ENCODE results near the gene C1QTNF2.

C1QTNF2 gene

GRCh38 chr5:160371294-160371693 is 868 bp upstream of the C1QTNF2 start:
- DNase-seq: no peak

DNA sequence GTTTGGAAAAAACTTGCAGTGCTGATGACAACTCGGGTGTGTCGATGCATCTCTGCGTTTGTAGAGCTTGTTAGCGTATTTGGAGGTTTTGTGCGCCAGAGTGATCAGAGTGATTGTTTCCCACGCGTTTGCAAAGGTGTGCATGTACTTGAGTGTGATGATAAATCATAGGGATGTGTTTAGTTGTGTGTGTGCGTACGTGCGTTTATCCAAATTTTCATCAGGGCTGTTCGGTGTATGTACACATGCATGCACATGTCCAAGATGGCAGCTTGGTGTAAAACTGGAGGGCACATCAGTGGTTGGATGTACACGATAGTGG is 248 bp upstream of the C1QTNF2 start:
- DNase-seq: no peak

GRCh38 chr5:160367885-160368284 is 2.5 kb downstream of the C1QTNF2 start:
- DNase-seq: no peak

DNA sequence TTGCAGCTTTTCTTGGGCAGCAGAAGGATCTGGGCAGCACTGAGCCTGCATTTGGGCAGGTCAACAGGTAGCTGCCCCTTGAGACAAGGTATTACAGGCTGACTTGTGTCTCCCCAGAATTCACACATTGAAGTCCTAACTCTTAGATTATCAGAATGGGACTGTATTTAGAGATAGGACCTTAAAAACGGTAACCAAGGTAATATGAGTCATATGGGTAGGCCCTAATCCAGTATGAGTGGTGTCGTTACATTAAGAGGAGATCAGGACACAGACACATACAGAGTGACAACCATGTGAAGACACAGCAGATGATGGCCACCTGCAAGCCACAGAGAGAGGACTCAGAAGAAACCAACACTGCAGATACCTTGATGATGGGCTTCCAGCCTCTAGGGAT is 3.2 kb downstream of the C1QTNF2 start:
- DNase-seq: no peak

- no peak for DNase-seq
Observed at GRCh38 chr5:160366230-160366629, 4.2 kb downstream of the C1QTNF2 start.

DNA sequence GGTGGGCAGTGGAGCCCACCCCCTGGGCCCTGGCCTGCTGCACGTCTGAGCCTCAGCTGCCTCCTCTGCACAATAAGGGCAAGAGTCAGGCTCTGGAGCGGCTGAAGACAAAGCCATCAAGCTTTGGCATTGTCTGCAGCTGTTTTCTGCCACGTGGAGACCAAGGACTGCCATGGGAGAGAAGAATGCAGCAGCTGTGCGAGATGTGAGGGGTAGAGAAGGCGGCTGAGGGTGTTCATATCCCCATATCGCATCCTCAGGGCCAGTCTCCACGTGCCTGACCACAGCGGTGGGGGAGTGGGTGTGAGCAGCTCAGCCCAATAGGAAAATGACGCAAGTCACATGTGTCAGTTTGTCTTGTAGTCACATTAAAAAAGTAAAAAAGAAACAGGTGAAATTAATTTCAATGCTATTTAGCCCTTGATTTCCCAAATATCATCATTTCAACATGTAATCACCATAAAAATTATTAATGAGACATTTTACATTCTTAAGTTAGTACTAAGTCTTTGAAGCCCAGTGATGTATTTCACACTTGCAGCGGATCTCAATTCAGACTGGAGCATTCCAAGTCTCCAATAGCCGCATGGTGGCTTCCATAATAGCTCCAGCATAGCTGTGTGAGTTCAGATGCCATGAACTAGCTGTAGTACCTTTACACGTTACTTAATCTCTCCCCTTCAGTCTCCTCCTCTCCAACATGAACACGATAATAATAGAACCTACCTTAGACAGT is 6.6 kb downstream of the C1QTNF2 start:
- no peak for DNase-seq

DNA sequence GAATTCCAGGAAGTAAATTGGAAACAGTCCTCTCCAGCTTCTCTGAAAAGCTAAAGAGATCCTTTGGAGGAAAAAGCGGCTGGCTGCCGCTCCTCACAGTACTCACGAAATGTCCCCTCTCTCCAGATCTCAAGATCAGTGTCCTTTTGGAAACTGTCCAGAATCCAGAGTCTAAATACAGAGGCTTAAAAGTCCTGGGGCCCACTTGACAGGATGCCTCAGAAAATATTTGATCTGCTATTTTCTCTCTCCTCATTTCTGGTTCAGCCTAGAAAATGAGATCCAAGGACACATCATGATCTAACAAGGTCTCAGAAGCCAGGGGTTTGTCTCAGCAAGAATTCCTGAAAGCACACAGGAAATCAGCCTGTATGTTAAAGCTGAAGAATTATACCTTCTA is 7.2 kb downstream of the C1QTNF2 start:
- no peak for DNase-seq

DNA sequence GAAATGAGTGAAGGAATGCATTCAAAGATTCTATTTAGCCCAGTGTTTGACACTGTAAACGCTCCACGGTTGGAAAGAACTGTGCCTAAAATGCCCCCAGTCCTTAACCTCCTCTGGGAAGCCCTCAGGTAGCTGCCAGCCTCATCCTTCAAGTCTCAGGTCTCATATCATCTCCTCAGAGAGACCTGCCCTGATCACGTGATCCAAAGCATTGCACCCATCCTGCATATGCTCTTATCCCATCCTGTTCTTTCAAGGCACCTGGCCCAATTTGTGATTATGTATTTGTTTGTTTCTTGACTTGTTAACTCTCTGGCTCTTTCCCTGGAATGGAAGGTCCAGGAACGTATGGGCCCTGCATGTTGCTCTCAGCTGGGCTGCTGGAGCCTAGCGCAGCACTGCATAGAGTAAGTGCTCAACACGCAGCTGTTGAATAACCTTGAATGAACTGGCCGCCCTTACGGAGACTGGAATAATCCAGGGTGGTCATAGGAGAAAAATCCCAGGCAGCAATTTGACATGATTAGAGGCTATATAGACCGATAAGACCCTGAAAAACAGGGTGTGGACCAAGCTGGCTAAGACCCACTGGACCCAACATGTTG is 8.7 kb downstream of the C1QTNF2 start:
- DNase-seq: no peak

GRCh38 chr5:160360310-160360709 is 10.1 kb downstream of the C1QTNF2 start:
- DNase-seq: no peak

GRCh38 chr5:160359816-160360215 is 10.6 kb downstream of the C1QTNF2 start:
- DNase-seq: no peak

GRCh38 chr5:160359242-160359641 is 11.2 kb downstream of the C1QTNF2 start:
- no peak for DNase-seq

DNA sequence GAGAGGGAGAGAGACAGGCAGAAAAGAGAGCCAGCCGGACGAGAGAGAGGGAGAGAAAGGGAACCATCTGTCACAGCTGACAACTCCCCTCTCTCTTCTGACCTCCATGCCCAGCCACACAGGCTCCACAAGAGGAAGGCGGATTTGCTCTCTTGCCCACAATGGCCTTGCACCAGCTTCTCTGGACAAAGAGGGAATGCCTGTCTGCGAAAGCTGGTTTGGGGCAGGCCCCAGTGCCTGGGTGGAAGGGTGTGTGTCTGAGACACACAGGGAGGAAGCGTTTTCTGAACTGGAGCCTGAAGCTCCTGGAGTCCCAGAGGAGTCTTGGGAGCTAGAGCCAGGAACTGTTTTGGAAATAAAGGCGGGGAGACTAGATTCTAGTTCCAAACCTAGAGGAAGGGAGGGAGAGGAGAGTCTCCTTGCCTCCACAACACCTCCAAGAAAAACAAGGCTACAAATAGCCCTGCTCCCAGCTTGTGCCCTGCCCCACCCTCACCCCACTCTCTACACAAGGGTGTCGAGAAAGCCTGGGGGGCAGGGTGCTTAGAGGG is 12.5 kb downstream of the C1QTNF2 start:
- DNase-seq: no peak

- no peak for DNase-seq
Observed at GRCh38 chr5:160357394-160357793, 13.0 kb downstream of the C1QTNF2 start.

DNA sequence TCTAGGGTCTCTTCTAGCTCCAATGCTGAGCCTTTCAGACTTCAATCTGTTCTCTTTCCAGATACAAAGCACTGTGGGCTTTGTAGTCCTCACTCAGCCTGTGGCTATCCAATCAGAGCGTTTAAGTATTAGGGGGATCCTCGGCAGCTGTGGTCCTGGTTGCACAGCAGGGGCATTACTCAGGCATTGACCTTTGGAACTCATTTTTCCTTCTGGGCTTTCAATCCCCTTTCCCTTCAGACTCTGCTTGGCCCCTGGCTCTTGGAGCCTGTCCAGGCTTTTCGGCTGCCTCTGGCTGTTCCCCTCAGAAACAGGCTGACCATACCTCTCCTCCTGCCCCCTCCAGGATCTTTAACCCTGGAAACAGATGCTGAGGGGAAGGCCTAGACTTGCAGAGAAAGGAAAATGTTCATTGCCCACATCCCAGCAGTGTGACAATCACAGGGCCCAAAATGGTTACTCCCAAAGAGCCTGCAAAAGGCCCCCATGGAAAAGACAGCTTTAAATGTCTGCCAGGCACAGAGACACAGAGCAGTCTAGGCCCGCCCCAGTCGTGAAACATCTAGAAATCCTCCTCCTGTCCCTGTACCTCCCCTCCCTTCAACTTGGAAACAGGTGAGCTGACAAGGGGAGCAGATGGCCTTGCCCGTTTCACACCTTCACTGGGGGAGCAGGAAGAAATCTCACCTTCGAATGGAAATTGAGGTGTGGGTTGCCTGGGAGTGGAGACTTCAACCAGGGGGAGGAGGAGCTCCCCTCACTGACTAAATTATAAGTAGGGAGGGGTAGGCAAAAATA is 13.7 kb downstream of the C1QTNF2 start:
- DNase-seq: no peak

GRCh38 chr5:160354666-160355065 is 15.8 kb downstream of the C1QTNF2 start:
- DNase-seq: no peak

DNA sequence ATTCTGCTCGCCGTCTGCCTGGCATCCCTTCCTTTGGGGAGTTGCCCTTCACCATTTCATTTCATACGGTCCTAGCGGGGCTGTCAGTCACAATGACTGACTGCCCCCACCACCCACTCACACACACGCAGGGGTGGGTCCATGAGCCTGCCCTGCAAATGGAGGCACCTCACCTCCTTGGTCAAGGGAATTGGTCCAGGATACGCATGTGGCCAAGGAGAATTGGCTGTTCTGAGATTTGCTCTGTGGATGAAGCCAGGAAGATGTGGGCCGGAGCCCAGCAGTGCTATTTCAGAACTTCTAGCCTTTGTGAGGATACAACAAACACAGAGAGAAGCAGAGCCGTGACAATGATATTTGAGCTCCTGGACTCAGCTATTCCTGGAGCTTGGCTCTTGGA is 17.0 kb downstream of the C1QTNF2 start:
- no peak for DNase-seq

DNA sequence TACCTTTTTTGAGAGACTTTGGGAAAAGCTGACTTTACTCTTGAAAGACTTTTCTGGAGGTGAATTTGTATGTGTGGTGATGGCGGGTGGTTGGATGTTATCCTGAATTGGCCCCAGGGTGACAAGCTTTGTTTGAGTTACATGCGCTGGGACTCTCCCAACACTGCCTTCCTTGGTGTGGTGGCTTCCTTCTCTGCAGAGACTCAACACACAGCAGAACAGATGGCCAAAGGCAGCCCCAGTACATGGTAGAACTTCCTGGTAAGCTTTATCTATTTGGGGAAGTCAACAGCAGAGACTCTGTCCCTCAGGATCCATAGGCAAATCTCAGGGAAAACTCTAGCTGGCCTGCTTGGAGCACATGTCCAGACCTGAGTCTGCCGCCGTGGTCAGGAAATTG is 18.1 kb downstream of the C1QTNF2 start:
- no peak for DNase-seq

DNA sequence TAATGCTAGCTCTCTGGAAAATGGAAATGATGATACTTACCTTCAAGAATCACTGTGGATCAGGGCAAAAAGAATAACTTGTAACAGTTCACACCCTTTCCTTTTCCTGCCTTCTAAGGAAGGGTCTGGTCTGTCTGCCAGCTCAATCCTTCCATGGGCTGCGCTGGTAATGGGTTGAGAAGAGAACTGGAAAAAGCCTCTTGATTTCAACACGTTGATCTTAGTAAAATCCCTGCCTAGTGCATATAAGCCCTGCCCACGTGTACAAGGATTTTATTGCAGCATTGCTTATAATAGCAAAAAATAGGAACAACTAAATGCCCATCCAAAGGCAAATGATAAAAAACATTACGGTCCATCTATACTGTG is 20.5 kb downstream of the C1QTNF2 start:
- no peak for DNase-seq

DNA sequence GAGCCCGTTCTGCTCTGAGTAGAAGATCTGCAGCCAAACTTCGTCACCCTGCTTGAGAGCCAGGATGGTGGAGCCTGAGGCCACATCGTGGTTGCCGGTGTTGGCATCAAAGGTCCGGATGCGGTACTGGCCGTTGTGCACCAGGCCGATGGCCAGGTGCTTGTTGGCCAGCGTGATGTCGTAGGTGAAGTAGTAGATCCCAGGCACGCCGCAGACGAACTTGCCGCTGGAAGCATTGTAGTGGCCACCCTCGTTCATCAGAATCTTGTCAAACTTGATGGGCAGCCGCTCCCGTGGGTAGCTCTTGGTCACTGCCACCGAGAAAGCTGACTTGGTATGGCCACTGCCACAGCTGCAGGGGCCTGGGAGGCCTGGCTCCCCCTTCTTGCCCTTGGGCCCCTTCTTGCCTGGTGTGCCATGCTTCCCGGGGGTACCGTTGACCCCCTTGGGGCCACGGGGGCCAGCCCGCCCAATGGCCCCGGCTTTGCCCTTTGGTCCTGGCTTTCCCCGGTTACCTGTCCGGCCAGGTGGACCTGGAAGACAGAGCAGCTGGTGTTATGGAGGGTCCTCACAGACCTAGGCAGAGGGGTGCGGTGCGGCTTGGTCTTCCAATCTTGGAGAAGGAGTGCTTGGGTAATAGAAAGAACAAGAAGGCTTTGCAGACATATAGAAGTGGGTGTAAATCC is 21.0 kb downstream of the C1QTNF2 start:
- DNase-seq: no peak

DNA sequence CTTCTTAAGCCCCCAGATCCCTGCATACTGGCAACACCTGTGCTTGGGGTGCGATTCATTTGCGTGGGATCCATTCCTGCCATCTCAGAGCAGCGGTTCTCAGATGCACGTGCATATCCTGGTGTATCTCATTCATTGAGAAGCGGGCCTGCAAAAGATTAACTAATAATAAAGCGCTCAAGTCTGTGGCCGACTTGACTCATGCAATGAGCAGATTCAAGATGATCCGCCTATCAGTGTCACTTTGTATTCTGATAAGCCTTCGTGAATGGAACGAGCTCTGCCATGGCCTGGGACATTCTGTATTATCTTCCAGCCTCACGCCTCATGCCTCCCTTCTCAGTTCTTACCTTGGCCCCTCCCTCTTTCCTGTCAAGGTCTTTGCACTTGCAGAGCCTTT is 22.3 kb downstream of the C1QTNF2 start:
- DNase-seq: no peak

DNA sequence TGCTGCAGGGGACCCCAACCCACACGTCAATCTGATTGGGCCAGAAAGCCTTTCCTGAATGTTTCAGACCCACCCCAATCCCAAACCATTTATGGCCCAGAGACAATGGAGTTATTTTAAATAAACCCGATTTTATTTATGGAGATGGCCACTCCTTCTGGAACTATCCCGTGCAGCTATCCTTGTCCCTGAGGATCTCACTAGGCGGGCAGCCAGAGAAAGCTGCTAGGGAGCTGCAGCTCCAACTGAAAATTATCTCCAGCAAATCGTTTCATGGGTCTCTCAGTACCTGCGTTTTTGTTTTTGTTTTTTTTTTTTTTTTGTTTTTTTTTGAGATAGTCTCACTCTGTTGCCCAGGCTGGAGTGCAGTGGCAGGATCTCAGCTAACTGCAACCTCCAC is 23.0 kb downstream of the C1QTNF2 start:
- no peak for DNase-seq

- no peak for DNase-seq
Observed at GRCh38 chr5:160342413-160342941, 27.9 kb downstream of the C1QTNF2 start.

GRCh38 chr5:160341309-160341870 is 29.0 kb downstream of the C1QTNF2 start:
- DNase-seq: no peak

All from NK-92 treated with Interleukin-12 subunit alpha and Interleukin-12 subunit beta, amount 100 ng/mL, for 24 hours (cell line).